Endothelial cell of umbilical vein (primary cell): Measurements from ENCODE around the gene CHST8. TPM values are rescaled to one million over a fixed set of nuclear protein-coding genes. Genes with fewer than 3 reads are reported as not detected.
A peak's percentile ranks its signal among the peaks of the same experiment; 100 is the strongest.

ENCODE experiments used
- BruUV-seq: library from RNA; stranded (reverse); fragments of 400-500 nt; replicated peaks from 2 replicates; lab custom pipeline; 2021; lab: Mats Ljungman, UMichigan
- CTCF ChIA-PET: fragments of 300-600, 350-600 bp; sonication (Branson Sonifier 250); formaldehyde crosslinking; loops from one replicate; lab custom pipeline; 2021; ENCODE audit warnings: antibody characterized with exemption, inconsistent platforms; lab: Charles Lee
- POLR2A ChIA-PET: fragments of 300-600, 350-600 bp; sonication (Branson Sonifier 250); formaldehyde crosslinking; loops from one replicate; lab custom pipeline; 2021; ENCODE audit warnings: antibody characterized with exemption, inconsistent platforms; lab: Charles Lee
- DNase-seq: peaks from one replicate; pipeline ENCODE4 v3.0.0-alpha.2; 2011; ENCODE audit warnings: low read depth, low spot score
- FAIRE-seq: peaks from 2 replicates; lab custom pipeline; 2011; peaks lifted over from hg19 to GRCh38; lab: Jason Lieb, UNC
- H2AFZ ChIP-seq: 2 replicates; pipeline ENCODE4 v1.6.0; 2012; ENCODE audit warnings: low read depth, low read length, control low read depth, inconsistent platforms
- H3K27ac ChIP-seq: 2 replicates; pipeline ENCODE4 v1.5.1; 2011; ENCODE audit warnings: low read depth, mild to moderate bottlenecking, control low read depth, low read length, moderate library complexity; ENCODE audit not compliant: insufficient read depth
- H3K27me3 ChIP-seq, 2 experiments: 2 replicates each; pipeline versions ENCODE4 v1.6.0 to v1.6.1; 2011; ENCODE audit warnings: low read length in 2 of 2, mixed read lengths in 1 of 2; ENCODE audit not compliant: control insufficient read depth in 2 of 2, insufficient read depth in 2 of 2
- H3K36me3 ChIP-seq, 2 experiments: 2 replicates in 1 of 2; 3 replicates in 1 of 2; pipeline ENCODE4 v1.5.1; 2011; ENCODE audit warnings: low read length in 2 of 2, mild to moderate bottlenecking in 1 of 2, moderate library complexity in 1 of 2; ENCODE audit not compliant: control insufficient read depth in 2 of 2, insufficient read depth in 2 of 2; ENCODE audit errors: extremely low read depth in 1 of 2
- H3K4me1 ChIP-seq: 3 replicates; pipeline ENCODE4 v1.5.1; 2011; ENCODE audit warnings: mild to moderate bottlenecking, low read length; ENCODE audit not compliant: control insufficient read depth, insufficient read depth; ENCODE audit errors: extremely low read depth
- H3K4me2 ChIP-seq: 2 replicates; pipeline ENCODE4 v1.6.1; 2011; ENCODE audit warnings: low read length, control low read depth, mixed read lengths; ENCODE audit not compliant: insufficient read depth
- H3K4me3 ChIP-seq, 3 experiments: fragments of 200-600 bp in 1 of 3; sonication (generic), shearing (Covaris generic) in 1 of 3; replicated peaks in 1 of 3; 2 replicates each; pipeline ENCODE4 v1.5.1; 2011 to 2016; ENCODE audit warnings: control low read depth in 3 of 3, low read length in 3 of 3, mild to moderate bottlenecking in 2 of 3, inconsistent platforms in 1 of 3, low read depth in 1 of 3, moderate library complexity in 1 of 3; ENCODE audit not compliant: insufficient read depth in 1 of 3
- H3K79me2 ChIP-seq: 2 replicates; pipeline ENCODE4 v1.6.0; 2012; ENCODE audit warnings: low read length, inconsistent platforms; ENCODE audit not compliant: control insufficient read depth, insufficient read depth
- H3K9ac ChIP-seq: replicated peaks from 2 replicates; pipeline ENCODE3; 2011; ENCODE audit warnings: low read length, control low read depth; ENCODE audit not compliant: insufficient read depth; ENCODE audit errors: extremely low read depth
- H3K9me1 ChIP-seq: replicated peaks from 3 replicates; pipeline ENCODE4 v1.6.0; 2011; ENCODE audit warnings: mild to moderate bottlenecking, low read length; ENCODE audit not compliant: control insufficient read depth, insufficient read depth; ENCODE audit errors: extremely low read depth
- H3K9me3 ChIP-seq: replicated peaks from 2 replicates; pipeline ENCODE4 v1.5.1; 2012; ENCODE audit warnings: low read length, inconsistent platforms; ENCODE audit not compliant: control insufficient read depth, insufficient read depth
- H4K20me1 ChIP-seq: replicated peaks from 2 replicates; pipeline ENCODE3; 2011; ENCODE audit warnings: mild to moderate bottlenecking, low read length; ENCODE audit not compliant: control insufficient read depth, insufficient read depth; ENCODE audit errors: extremely low read depth
- EZH2 ChIP-seq: IDR thresholded peaks from 2 replicates; pipeline ENCODE4 v1.6.1; 2012; ENCODE audit warnings: borderline replicate concordance, low read depth, mild to moderate bottlenecking, moderate library complexity, low read length, inconsistent platforms; ENCODE audit not compliant: severe bottlenecking
- FOS ChIP-seq: IDR thresholded peaks from 2 replicates; pipeline ENCODE4 v1.6.1; 2011; ENCODE audit warnings: mild to moderate bottlenecking, low read length, moderate library complexity, borderline replicate concordance; ENCODE audit not compliant: insufficient read depth
- GATA2 ChIP-seq: IDR thresholded peaks from 2 replicates; pipeline ENCODE4 v1.7.0; 2011; ENCODE audit warnings: low read depth, mild to moderate bottlenecking, moderate library complexity, mixed read lengths, low read length; ENCODE audit not compliant: insufficient read length, insufficient read depth
- JUN ChIP-seq: IDR thresholded peaks from 2 replicates; pipeline ENCODE4 v1.6.1; 2011; ENCODE audit warnings: borderline replicate concordance, low read depth; ENCODE audit not compliant: insufficient read length, insufficient read depth
- MYC ChIP-seq: IDR thresholded peaks from one replicate; pipeline ENCODE4 v1.6.1; 2011; ENCODE audit warnings: mild to moderate bottlenecking, low read depth, low read length
- POLR2A ChIP-seq: IDR thresholded peaks from 2 replicates; pipeline ENCODE4 v1.6.1; 2012; ENCODE audit warnings: low read depth, mild to moderate bottlenecking, control low read depth, low read length
- POLR2AphosphoS5 ChIP-seq: IDR thresholded peaks from 2 replicates; pipeline ENCODE4 v1.6.1; 2012; ENCODE audit warnings: low read depth, mild to moderate bottlenecking, control low read depth, low read length, moderate library complexity; ENCODE audit not compliant: insufficient read depth
- dilution Hi-C: fragments of 300-500 bp; cut with MboI; formaldehyde crosslinking; loops from one replicate; pipeline ENCODE4 v1.15.0; 2019; ENCODE audit warnings: low sequenced_read_pairs; ENCODE audit not compliant: extremely low pct_ligation_motif_present
- intact Hi-C: fragments of 100-400 bp; cut with micrococcal nuclease; formaldehyde crosslinking; loops from one replicate; pipeline ENCODE4 v1.10.0; 2022
- polyA plus RNA-seq, 4 experiments: library from polyadenylated mRNA; depleted of rRNA in 3 of 4; stranded (reverse) in 3 of 4; unstranded in 1 of 4; fragments of >200 nt; gene quantifications; 2 replicates each; pipeline versions ENCODE4 v1.2.1 to v1.2.3, GENCODE V29; 2011 to 2012; ENCODE audit warnings: missing spikeins in 1 of 4
- total RNA-seq: library from RNA; stranded (reverse); gene quantifications from 2 replicates; pipeline ENCODE4 v1.2.3, GENCODE V29; 2021
- TF ChIP-seq, protein P1 (sequence below), 2 donors: IDR thresholded peaks; 1 replicate in 1 of 2; 2 replicates in 1 of 2; pipeline ENCODE4 v1.5.1; 2011; ENCODE audit warnings: low read length in 2 of 2, mild to moderate bottlenecking in 2 of 2, moderate library complexity in 2 of 2, control low read depth in 1 of 2, inconsistent platforms in 1 of 2, low read depth in 1 of 2; ENCODE audit not compliant: insufficient read depth in 1 of 2; ENCODE audit errors: extremely low read depth in 1 of 2
- TF ChIP-seq, protein P2 (sequence below): IDR thresholded peaks from 2 replicates; pipeline ENCODE4 v1.6.1; 2011; ENCODE audit not compliant: insufficient read depth, insufficient read length

The CHST8 gene
- total and polyA plus RNA-seq, 2 donors (not counting 3 experiments of a cell fraction or from before 2014, with no cell fraction given) = not detected

DNA sequence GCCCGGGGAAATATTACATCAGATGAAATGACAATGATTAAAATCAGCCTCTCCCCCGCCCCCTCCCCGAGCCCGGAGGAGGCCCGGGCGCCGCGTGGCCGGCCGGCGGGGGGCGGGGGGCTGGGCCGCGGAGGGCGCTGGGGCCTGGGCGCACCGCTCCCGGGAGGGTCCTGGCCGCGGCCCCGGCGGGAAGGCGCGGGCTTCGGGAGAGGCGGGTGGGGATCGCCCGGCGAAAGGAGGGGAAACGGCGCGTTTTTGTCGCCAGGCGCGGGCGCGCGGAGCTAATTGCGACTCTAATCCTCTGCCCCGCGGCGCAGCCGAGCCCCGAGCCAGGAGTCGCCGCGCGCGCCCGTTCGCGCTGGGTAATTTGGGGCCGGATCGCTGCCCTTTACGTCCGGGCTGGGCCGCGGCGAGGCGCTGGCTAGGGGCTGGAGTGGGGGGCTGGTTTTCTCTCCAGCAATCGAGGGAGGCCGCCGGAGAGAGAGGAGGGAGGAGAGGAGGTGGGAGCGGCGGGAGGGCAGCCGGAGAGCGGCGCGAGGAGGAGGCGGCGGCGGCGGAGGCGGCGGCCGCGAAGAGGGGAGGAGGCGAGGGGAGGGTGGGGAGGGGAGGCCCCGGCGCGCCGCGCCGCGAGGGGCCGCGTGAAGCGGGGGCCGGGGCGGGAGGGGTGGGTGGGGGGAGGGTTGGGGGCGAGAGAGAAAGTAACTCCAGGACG is 174.6 kb downstream of the CHST8 start, which contains the start of gene KCTD15:
Gene KCTD15 (plus strand): TSS at position 707 of the 712 bp plus-strand sequence. CDS start 3,585 bp downstream, outside the sequence.
- no TSS peak for BruUV-seq
- no peak for FAIRE-seq

More for the DNA sequence above, 174.6 kb downstream of the CHST8 start, which contains the start of gene KCTD15:
- Histone ChIP-seq H3K4me3 (peak within 1 kb of the TSS; percentile 59 to 86 (median 84)), H4K20me1 (no peaks in the 10 kb centered on the region), H3K27me3 (no peaks in the 10 kb centered on the region), H3K9me3 (no peaks in the 10 kb centered on the region), H3K4me1 (peaks cover 17% of the 10 kb centered on the region), H3K4me2 (peak within 1 kb of the TSS; percentile 75), H3K36me3 (peaks cover 1 to 6% of the 10 kb centered on the region in 2 experiments), H3K27ac (peak within 1 kb of the TSS; percentile 83), H3K9ac (peak within 1 kb of the TSS; percentile 96), H2AFZ (peak within 1 kb of the TSS; percentile 37), H3K9me1 (no peaks in the 10 kb centered on the region), H3K79me2 (no peaks in the 10 kb centered on the region)
- intact Hi-C loops (loop anchor here (5.0 kb wide), 1 partner anchor 376 kb away; the partner anchor contains the start of gene LSM14A), dilution Hi-C loops (no loop called here)
- CTCF ChIA-PET = interaction anchor here (1.0 to 3.7 kb wide), 9 partner anchors 17 to 300 kb away, joined by 3 to 30 read pairs (median 8); no protein-coding TSS in a partner anchor
- no peak for TF ChIP-seq POLR2AphosphoS5
- TF ChIP-seq, protein P1, sequence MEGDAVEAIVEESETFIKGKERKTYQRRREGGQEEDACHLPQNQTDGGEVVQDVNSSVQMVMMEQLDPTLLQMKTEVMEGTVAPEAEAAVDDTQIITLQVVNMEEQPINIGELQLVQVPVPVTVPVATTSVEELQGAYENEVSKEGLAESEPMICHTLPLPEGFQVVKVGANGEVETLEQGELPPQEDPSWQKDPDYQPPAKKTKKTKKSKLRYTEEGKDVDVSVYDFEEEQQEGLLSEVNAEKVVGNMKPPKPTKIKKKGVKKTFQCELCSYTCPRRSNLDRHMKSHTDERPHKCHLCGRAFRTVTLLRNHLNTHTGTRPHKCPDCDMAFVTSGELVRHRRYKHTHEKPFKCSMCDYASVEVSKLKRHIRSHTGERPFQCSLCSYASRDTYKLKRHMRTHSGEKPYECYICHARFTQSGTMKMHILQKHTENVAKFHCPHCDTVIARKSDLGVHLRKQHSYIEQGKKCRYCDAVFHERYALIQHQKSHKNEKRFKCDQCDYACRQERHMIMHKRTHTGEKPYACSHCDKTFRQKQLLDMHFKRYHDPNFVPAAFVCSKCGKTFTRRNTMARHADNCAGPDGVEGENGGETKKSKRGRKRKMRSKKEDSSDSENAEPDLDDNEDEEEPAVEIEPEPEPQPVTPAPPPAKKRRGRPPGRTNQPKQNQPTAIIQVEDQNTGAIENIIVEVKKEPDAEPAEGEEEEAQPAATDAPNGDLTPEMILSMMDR (IDR thresholded peaks at IDR 0.05; ENCODE audit: extremely low read depth in 1 of 2, insufficient read depth in 1 of 2, low read depth in 1 of 2, low read length in 2 of 2) = no peak
- TF ChIP-seq FOS = no peak
- TF ChIP-seq MYC = no peak
- TF ChIP-seq, protein P2, sequence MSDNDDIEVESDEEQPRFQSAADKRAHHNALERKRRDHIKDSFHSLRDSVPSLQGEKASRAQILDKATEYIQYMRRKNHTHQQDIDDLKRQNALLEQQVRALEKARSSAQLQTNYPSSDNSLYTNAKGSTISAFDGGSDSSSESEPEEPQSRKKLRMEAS = no peak
- no peak for TF ChIP-seq GATA2
- no peak for TF ChIP-seq JUN
- TF ChIP-seq POLR2A = no peak
- TF ChIP-seq EZH2 = no peak
- POLR2A ChIA-PET = interaction anchor here (0.6 to 0.7 kb wide), 3 partner anchors 109 to 521 kb away, joined by 3 to 5 read pairs (median 4); no protein-coding TSS in a partner anchor
- peak; percentile 45 for DNase-seq
